ENCODE data around the gene TSGA10.

- TF ChIP-seq RARB (CRISPR knock-in tag; IDR thresholded peaks at IDR 0.05) = no peak
- TF ChIP-seq, protein P1, sequence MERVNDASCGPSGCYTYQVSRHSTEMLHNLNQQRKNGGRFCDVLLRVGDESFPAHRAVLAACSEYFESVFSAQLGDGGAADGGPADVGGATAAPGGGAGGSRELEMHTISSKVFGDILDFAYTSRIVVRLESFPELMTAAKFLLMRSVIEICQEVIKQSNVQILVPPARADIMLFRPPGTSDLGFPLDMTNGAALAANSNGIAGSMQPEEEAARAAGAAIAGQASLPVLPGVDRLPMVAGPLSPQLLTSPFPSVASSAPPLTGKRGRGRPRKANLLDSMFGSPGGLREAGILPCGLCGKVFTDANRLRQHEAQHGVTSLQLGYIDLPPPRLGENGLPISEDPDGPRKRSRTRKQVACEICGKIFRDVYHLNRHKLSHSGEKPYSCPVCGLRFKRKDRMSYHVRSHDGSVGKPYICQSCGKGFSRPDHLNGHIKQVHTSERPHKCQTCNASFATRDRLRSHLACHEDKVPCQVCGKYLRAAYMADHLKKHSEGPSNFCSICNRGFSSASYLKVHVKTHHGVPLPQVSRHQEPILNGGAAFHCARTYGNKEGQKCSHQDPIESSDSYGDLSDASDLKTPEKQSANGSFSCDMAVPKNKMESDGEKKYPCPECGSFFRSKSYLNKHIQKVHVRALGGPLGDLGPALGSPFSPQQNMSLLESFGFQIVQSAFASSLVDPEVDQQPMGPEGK (CRISPR knock-in tag; IDR thresholded peaks at IDR 0.05; ENCODE audit: borderline replicate concordance) = no peak
- TF ChIP-seq ZNF70 (CRISPR knock-in tag; IDR thresholded peaks at IDR 0.05) = no peak
- TF ChIP-seq ARNTL (CRISPR knock-in tag; IDR thresholded peaks at IDR 0.05; ENCODE audit: borderline replicate concordance, low read depth) = no peak
- TF ChIP-seq ISL1 (CRISPR knock-in tag; IDR thresholded peaks at IDR 0.05) = no peak
- no peak for TF ChIP-seq ZNF565 (CRISPR knock-in tag; conservative IDR thresholded peaks at IDR 0.05; ENCODE audit: low read depth)
Observed at GRCh38 chr2:99140056-99140859, 14.5 kb downstream of the TSGA10 start.

All from SK-N-SH treated with all-trans-retinoic acid at 6 μM for 48 hours (cell line).